HepG2 (cell line): Measurements from ENCODE around the gene SLC34A3. TPM values are rescaled to one million over a fixed set of nuclear protein-coding genes. Genes with fewer than 3 reads are reported as not detected.

Source experiments
- ATAC-seq: fragments of 200-7000 bp; cut with Tn5 transposase; 3 replicates; pipeline ENCODE4 v1.9.1; 2020; ENCODE audit warnings: mild to moderate bottlenecking, moderate library complexity
- BruUV-seq: library from RNA; stranded (reverse); fragments of 400-500 nt; replicated peaks from 2 replicates; lab custom pipeline; 2021; lab: Mats Ljungman, UMichigan
- CTCF ChIA-PET: fragments of 300-600 bp; formaldehyde crosslinking; extraction: SDS; loops from one replicate; lab custom pipeline; 2021; ENCODE audit warnings: low total read pairs, inconsistent platforms, low intra/inter-chr PET ratio; lab: Yijun Ruan, JAX
- POLR2A ChIA-PET: fragments of 350-600 bp; sonication (Branson Sonifier 250); formaldehyde crosslinking; loops from one replicate; lab custom pipeline; 2020; ENCODE audit warnings: antibody characterized with exemption, inconsistent platforms; lab: Yijun Ruan, JAX
- DNase-seq: peaks from one replicate; pipeline ENCODE4 v3.0.0-alpha.2; 2015; ENCODE audit warnings: low spot score
- FAIRE-seq: peaks from 3 replicates; lab custom pipeline; 2011; peaks lifted over from hg19 to GRCh38; lab: Jason Lieb, UNC
- H2AFZ ChIP-seq: one replicate; pipeline ENCODE4 v1.6.1; 2011; ENCODE audit warnings: low read length, inconsistent platforms
- H3K27ac ChIP-seq: fragments of 300-600 bp; 3 replicates; pipeline ENCODE4 v1.8.0; 2011; ENCODE audit warnings: mixed run types, mild to moderate bottlenecking, mixed read lengths, low read length, inconsistent platforms; ENCODE audit not compliant: insufficient read depth; ENCODE audit errors: extremely low read length
- H3K27me3 ChIP-seq, 2 experiments: fragments of 200-600 bp in 1 of 2; 2 replicates in 1 of 2; 3 replicates in 1 of 2; pipeline versions ENCODE4 v1.6.0 to v1.8.0; 2011; ENCODE audit warnings: low read length in 2 of 2, mild to moderate bottlenecking in 2 of 2, moderate library complexity in 2 of 2, inconsistent platforms in 1 of 2; ENCODE audit not compliant: insufficient read depth in 2 of 2, control insufficient read depth in 1 of 2
- H3K36me3 ChIP-seq, 2 experiments: fragments of 200-600 bp in 1 of 2; replicated peaks in 1 of 2; 2 replicates in 1 of 2; 3 replicates in 1 of 2; pipeline versions ENCODE4 v1.5.1 to v1.8.0; 2011; ENCODE audit warnings: low read length in 2 of 2, inconsistent platforms in 1 of 2; ENCODE audit not compliant: insufficient read depth in 2 of 2, control insufficient read depth in 1 of 2
- H3K4me1 ChIP-seq: 2 replicates; pipeline ENCODE4 v1.5.1; 2012; ENCODE audit warnings: low read length, inconsistent platforms; ENCODE audit not compliant: insufficient read depth
- H3K4me2 ChIP-seq: 2 replicates; pipeline ENCODE4 v1.6.0; 2011; ENCODE audit warnings: low read depth, low read length, inconsistent platforms
- H3K4me3 ChIP-seq, 3 experiments: fragments of 200-600 bp in 1 of 3; sonication (generic), shearing (Covaris generic) in 1 of 3; replicated peaks in 1 of 3; 2 replicates each; pipeline ENCODE4 v1.5.1; 2011 to 2016; ENCODE audit warnings: low read length in 3 of 3, inconsistent platforms in 2 of 3, low read depth in 2 of 3, mild to moderate bottlenecking in 2 of 3, control low read depth in 1 of 3, mixed read lengths in 1 of 3; ENCODE audit not compliant: insufficient read depth in 1 of 3
- H3K79me2 ChIP-seq: one replicate; pipeline ENCODE4 v1.6.1; 2011; ENCODE audit warnings: low read length, inconsistent platforms; ENCODE audit not compliant: insufficient read depth
- H3K9ac ChIP-seq: 2 replicates; pipeline ENCODE4 v1.6.0; 2011; ENCODE audit warnings: mild to moderate bottlenecking, low read depth, low read length, inconsistent platforms; ENCODE audit not compliant: insufficient read depth
- H3K9me3 ChIP-seq: 2 replicates; pipeline ENCODE4 v1.5.1; 2012; ENCODE audit warnings: mild to moderate bottlenecking, low read length
- H4K20me1 ChIP-seq: 2 replicates; pipeline ENCODE4 v1.6.0; 2011; ENCODE audit warnings: inconsistent platforms, mild to moderate bottlenecking, low read length, moderate library complexity; ENCODE audit not compliant: insufficient read depth
- FLYWCH1 ChIP-seq: sonication (generic); formaldehyde crosslinking; IDR thresholded peaks from 2 replicates; pipeline ENCODE4 v1.8.1; 2023; ENCODE audit warnings: mild to moderate bottlenecking, missing genetic modification reagents
- NFE2L2 ChIP-seq: fragments of 150-350 bp; IDR thresholded peaks from 2 replicates; pipeline ENCODE4 v1.6.1; 2014; ENCODE audit warnings: low read length
- PLRG1 ChIP-seq: fragments of 450-650 bp; conservative IDR thresholded peaks from 2 replicates; pipeline ENCODE4 v1.6.1; 2016
- RBFOX2 ChIP-seq: fragments of 200-400 bp; formaldehyde crosslinking; IDR thresholded peaks from 2 replicates; pipeline ENCODE4 v1.6.1; 2017; ENCODE audit warnings: low read depth, mild to moderate bottlenecking, low read length
- SNRNP70 ChIP-seq: fragments of 200-400 bp; formaldehyde crosslinking; IDR thresholded peaks from 2 replicates; pipeline ENCODE4 v1.6.1; 2017; ENCODE audit warnings: mild to moderate bottlenecking, low read depth, low read length, moderate library complexity
- ZC3H13 ChIP-seq: sonication (generic); formaldehyde crosslinking; IDR thresholded peaks from 2 replicates; pipeline ENCODE4 v1.8.1; 2023; ENCODE audit warnings: mild to moderate bottlenecking, missing genetic modification reagents, moderate library complexity
- ZC3H4 ChIP-seq: sonication (generic); formaldehyde crosslinking; IDR thresholded peaks from 2 replicates; pipeline ENCODE4 v1.4.0; 2020; ENCODE audit warnings: missing genetic modification reagents, borderline replicate concordance
- WGBS: methylation state at CpG from one replicate; pipeline ENCODE4 v1.1.6; 2017; ENCODE audit warnings: low lambda C conversion rate; 5-methylcytosine and 5-hydroxymethylcytosine counted together
- in situ Hi-C: cut with HindIII; loops from 2 replicates; pipeline ENCODE4 v1.10.0; 2017; ENCODE audit warnings: low pct_unique_long_range_greater_than_20kb; ENCODE audit not compliant: extremely low pct_ligation_motif_present
- intact Hi-C: fragments of 100-400 bp; cut with micrococcal nuclease; formaldehyde crosslinking; loops from one replicate; pipeline ENCODE4 v1.10.0; 2022; ENCODE audit not compliant: unreplicated experiment
- polyA plus RNA-seq, 8 experiments: library from polyadenylated mRNA; depleted of rRNA in 3 of 8; stranded (reverse) in 7 of 8; unstranded in 1 of 8; fragments of >200 nt; fragmentation: Illumina TruSeq in 4 of 8; extraction: Trizol in 4 of 8; gene quantifications; 2 replicates each; pipeline versions ENCODE4 v1.2.1 to v1.2.3, GENCODE V29; 2011 to 2016; ENCODE audit warnings: low read depth in 4 of 8, missing spikeins in 1 of 8, mixed read lengths in 1 of 8; ENCODE audit not compliant: insufficient read depth in 1 of 8
- total RNA-seq, 5 experiments: library from RNA; depleted of rRNA; stranded (reverse); fragments of >200 nt; fragmentation: Illumina TruSeq; extraction: Trizol; gene quantifications; 2 replicates each; pipeline ENCODE4 v1.2.3, GENCODE V29; 2016; ENCODE audit warnings: low read depth in 1 of 5
- TF ChIP-seq, protein P1 (sequence below): sonication (generic); formaldehyde crosslinking; IDR thresholded peaks from 2 replicates; pipeline ENCODE4 v1.5.1; 2020; ENCODE audit warnings: mild to moderate bottlenecking, moderate library complexity, missing genetic modification reagents

SLC34A3 gene
- total and polyA plus RNA-seq, 2 of the 13 experiments (the other 11 are each of a cell fraction or from before 2014, with no cell fraction given): 0.07 to 1.0 TPM

GRCh38 chr9:137280474-137281344 lies 50.0 kb downstream of the SLC34A3 start:
- no TSS peak for BruUV-seq
- FAIRE-seq: no peak
- POLR2A ChIA-PET: no interaction called here
- no peaks in the 10 kb centered on the region; a peak in 1 of 5 replicates for H3K27me3 ChIP-seq
- intact Hi-C loops (no loop called here), in situ Hi-C loops (loop anchor here (10.0 kb wide), 1 partner anchor 244 kb away; no protein-coding TSS in a partner anchor)
- H3K4me2 ChIP-seq: no peak overlapping the region
- H3K9ac ChIP-seq: no peak overlapping the region
- no peak overlapping the region for H2AFZ ChIP-seq
- H3K27ac ChIP-seq: no peak overlapping the region
- H3K36me3 ChIP-seq: peaks cover 0 to 7% of the 10 kb centered on the region in 2 experiments; a peak in 2 of 5 replicates
- H4K20me1 ChIP-seq: no peaks in the 10 kb centered on the region
- H3K4me1 ChIP-seq: peaks cover 14% of the 10 kb centered on the region
- H3K9me3 ChIP-seq: no peaks in the 10 kb centered on the region
- CTCF ChIA-PET: no interaction called here
- WGBS: 99% methylated on average over 66 of the region's 85 CpGs
- TF ChIP-seq PLRG1 (no peak), ZC3H4 (CRISPR knock-in tag) (no peak), SNRNP70 (no peak), RBFOX2 (0 out of 2 replicates have a peak, but pooled peaks have one; percentile 21), ZC3H13 (peak; percentile 38; the same call in 1 of the 2 replicates), FLYWCH1 (no peak), NFE2L2 (no peak)
- TF ChIP-seq, protein P1, sequence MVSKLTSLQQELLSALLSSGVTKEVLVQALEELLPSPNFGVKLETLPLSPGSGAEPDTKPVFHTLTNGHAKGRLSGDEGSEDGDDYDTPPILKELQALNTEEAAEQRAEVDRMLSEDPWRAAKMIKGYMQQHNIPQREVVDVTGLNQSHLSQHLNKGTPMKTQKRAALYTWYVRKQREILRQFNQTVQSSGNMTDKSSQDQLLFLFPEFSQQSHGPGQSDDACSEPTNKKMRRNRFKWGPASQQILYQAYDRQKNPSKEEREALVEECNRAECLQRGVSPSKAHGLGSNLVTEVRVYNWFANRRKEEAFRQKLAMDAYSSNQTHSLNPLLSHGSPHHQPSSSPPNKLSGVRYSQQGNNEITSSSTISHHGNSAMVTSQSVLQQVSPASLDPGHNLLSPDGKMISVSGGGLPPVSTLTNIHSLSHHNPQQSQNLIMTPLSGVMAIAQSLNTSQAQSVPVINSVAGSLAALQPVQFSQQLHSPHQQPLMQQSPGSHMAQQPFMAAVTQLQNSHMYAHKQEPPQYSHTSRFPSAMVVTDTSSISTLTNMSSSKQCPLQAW (CRISPR knock-in tag): no peak
- no peak for DNase-seq
- ATAC-seq: no peak
- H3K4me3 ChIP-seq: no peak overlapping the region
- H3K79me2 ChIP-seq: peaks cover 6% of the 10 kb centered on the region
